Measurements from ENCODE around the gene EPN1.

Gene EPN1

DNA sequence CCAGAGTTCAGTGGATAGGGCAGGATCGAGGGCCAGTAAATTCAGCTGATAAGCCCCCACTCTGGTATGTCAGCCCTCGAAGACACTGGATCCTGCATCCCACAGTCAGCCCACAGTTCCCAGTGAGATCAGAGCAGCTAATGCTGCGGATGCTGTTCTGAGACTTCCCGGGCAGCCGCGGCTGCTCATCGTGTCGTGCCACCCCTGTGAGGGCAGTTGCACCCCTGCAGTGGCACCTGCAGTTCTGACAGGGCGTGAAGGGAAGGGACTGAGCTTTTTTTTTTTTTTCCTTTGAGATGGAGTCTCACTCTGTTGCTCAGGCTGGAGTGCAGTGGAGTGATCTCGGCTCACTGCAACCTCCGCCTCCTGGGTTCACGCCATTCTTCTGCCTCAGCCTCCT, 7.5 kb upstream of the EPN1 start:
- DNase-seq (ENCODE audit: low read depth), result no peak
- TF ChIP-seq MYC (IDR thresholded peaks at IDR 0.05; ENCODE audit: low read depth, low read length) (no peak), POLR2A (IDR thresholded peaks at IDR 0.05; ENCODE audit: extremely low read depth, insufficient read length) (no peak)
- TF ChIP-seq, protein P1, sequence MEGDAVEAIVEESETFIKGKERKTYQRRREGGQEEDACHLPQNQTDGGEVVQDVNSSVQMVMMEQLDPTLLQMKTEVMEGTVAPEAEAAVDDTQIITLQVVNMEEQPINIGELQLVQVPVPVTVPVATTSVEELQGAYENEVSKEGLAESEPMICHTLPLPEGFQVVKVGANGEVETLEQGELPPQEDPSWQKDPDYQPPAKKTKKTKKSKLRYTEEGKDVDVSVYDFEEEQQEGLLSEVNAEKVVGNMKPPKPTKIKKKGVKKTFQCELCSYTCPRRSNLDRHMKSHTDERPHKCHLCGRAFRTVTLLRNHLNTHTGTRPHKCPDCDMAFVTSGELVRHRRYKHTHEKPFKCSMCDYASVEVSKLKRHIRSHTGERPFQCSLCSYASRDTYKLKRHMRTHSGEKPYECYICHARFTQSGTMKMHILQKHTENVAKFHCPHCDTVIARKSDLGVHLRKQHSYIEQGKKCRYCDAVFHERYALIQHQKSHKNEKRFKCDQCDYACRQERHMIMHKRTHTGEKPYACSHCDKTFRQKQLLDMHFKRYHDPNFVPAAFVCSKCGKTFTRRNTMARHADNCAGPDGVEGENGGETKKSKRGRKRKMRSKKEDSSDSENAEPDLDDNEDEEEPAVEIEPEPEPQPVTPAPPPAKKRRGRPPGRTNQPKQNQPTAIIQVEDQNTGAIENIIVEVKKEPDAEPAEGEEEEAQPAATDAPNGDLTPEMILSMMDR (IDR thresholded peaks at IDR 0.05; ENCODE audit: low read depth, low read length), result no peak
- TF ChIP-seq, protein P2, sequence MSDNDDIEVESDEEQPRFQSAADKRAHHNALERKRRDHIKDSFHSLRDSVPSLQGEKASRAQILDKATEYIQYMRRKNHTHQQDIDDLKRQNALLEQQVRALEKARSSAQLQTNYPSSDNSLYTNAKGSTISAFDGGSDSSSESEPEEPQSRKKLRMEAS (IDR thresholded peaks at IDR 0.05; ENCODE audit: low read depth, low read length), result no peak
- H3K4me3 ChIP-seq (ENCODE audit: low read depth, low read length), result no peak overlapping the region

DNA sequence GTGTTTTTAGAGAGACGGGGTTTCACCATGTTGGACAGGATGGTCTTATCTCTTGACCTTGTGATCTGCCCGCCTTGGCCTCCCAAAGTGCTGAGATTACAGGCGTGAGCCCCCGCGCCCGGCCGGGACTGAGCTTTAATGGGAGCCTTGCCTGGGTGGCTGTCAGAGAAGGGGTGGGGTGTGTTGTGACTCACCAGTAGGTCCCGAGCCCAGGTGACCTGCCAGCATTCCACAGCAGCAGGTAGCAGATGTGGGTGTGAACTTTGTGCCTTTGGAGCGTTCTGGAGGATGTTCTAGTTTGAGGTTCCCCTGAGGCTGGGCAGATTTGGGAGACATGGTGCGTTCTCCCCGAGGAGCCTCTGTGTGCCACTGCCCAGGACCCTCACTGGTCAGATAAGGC, 7.1 kb upstream of the EPN1 start:
- H3K4me3 ChIP-seq (ENCODE audit: low read depth, low read length), result no peak overlapping the region
- TF ChIP-seq, protein P2 (IDR thresholded peaks at IDR 0.05; ENCODE audit: low read depth, low read length), result no peak
- TF ChIP-seq, protein P1 (IDR thresholded peaks at IDR 0.05; ENCODE audit: low read depth, low read length), result no peak
- TF ChIP-seq POLR2A (IDR thresholded peaks at IDR 0.05; ENCODE audit: extremely low read depth, insufficient read length) (no peak), MYC (IDR thresholded peaks at IDR 0.05; ENCODE audit: low read depth, low read length) (no peak)
- DNase-seq (ENCODE audit: low read depth), result no peak

DNA sequence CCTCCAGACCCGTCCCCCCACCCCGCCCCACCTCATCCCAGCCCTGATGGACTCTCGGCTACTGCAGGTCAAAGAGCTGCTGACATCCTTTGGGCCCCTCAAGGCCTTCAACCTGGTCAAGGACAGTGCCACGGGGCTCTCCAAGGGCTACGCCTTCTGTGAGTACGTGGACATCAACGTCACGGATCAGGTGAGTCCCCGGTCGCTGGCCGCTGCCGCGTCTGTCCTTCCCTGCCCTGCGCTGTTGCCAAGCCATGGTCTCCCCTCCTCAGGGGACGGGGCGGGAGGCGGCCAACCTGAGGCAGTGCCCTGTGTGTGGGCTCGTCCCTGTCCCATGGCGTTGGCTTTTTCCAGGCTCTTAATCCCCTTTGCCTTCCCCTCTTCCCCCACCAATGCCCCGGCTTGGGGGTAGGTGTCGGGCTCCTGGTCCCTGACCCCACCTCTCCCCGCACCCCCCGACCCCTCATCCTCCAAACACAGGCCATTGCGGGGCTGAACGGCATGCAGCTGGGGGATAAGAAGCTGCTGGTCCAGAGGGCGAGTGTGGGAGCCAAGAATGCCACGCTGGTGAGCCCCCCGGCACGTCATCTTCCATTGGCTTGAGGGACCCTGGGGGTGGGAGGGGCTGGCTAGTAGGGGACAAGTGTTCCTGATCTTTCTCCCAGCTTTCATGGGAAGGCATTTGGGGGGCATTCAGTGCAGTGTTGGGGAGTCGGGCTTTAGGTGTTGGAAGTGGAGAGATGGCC, 6.2 kb upstream of the EPN1 start:
- no peak overlapping the region for H3K4me3 ChIP-seq (ENCODE audit: low read depth, low read length)
- no peak for TF ChIP-seq MYC (IDR thresholded peaks at IDR 0.05; ENCODE audit: low read depth, low read length)
- TF ChIP-seq, protein P1 (IDR thresholded peaks at IDR 0.05; ENCODE audit: low read depth, low read length), result no peak
- TF ChIP-seq, protein P2 (IDR thresholded peaks at IDR 0.05; ENCODE audit: low read depth, low read length), result no peak
- DNase-seq (ENCODE audit: low read depth), result no peak

DNA sequence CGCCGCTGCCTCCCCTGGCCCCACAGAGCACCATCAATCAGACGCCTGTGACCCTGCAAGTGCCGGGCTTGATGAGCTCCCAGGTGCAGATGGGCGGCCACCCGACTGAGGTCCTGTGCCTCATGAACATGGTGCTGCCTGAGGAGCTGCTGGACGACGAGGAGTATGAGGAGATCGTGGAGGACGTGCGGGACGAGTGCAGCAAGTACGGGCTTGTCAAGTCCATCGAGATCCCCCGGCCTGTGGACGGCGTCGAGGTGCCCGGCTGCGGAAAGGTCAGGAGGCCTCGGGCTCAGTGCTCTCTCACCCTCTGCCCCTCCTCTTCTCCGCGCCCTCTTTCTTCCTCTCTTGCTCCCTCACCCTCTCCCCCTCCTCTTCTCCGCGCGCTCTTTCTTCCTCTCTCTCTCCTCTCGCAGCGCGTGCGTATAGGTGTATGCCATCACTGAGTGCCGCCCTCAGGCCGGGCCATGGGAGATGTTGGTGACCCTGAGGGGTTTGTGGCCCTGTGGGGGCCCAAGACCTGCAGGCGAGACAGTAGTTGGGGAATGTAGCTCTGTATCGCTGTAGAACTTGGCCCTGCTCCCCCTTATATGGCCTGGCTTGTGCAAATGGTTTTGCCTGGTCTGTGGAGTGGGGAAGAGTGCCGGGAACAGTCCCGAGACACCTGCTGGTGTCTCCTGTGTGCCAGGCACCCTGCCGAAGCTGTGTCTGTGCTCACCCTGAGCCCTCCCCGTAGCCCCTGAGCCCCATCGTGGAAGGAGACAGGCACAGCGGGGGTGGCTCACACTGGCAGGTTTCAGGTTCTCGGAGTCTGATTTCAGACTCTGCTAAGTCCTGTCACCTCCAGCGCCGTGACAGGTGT, 5.4 kb upstream of the EPN1 start:
- TF ChIP-seq MYC (IDR thresholded peaks at IDR 0.05; ENCODE audit: low read depth, low read length), result no peak
- H3K4me3 ChIP-seq (ENCODE audit: low read depth, low read length), result no peak overlapping the region
- no peak for DNase-seq (ENCODE audit: low read depth)

DNA sequence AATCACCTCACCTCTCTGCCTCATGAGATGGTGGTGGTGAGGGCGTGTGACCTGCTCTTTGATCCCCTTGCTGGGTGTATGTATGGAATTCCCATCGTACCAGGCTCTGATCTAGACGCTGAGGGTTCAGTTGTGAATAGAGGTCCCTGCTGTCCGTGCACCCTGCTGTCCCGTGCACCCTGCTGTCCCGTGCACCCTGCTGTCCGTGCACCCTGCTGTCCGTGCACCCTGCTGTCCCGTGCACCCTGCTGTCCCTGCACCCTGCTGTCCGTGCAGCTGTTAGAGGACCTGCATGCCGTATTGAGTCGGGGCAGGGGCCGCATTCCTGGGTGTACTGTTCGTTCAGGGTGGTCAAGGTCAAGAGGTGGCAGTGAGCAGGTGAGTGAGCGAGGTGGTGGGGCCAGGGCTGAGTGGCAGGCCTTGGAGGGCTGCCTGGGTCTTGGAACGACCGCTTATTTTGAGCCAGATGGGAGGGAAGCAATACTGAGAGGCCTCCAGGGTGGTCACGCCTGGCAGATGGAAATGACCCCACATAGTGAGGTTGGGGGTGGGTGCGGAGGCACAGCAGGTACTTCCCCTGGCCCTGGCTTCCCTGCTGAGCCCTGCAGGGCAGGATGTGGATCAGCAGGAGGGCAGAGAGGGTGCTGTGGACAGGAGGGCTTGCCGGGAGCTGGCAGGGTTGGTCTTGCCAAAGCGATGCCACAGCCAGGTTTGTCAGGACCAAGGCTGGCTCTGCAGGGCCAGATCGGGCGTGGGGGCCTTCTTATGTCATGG, 4.6 kb upstream of the EPN1 start:
- H3K4me3 ChIP-seq (ENCODE audit: low read depth, low read length), result no peak overlapping the region
- DNase-seq (ENCODE audit: low read depth), result peak; percentile 83
- TF ChIP-seq, protein P2 (IDR thresholded peaks at IDR 0.05; ENCODE audit: low read depth, low read length), result 0 out of 2 replicates have a peak, but pooled peaks have one; percentile 10
- no peak for TF ChIP-seq POLR2A (IDR thresholded peaks at IDR 0.05; ENCODE audit: extremely low read depth, insufficient read length)

DNA sequence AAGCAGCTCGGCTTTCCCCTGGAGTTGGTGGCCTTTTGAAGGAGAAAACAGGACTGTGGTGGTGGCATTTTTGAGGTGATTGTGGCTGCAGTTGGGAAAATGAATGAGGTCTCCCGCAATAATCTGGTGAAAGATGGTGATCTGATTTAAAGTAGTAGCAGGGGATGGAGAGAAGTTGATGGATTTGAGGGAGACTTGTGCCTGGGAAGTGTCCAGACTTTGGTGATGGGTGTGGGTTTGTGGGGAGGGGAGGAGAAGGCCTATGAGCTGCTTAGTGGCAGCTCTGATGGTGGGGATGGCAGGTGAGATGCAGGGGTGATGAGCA, 4.0 kb upstream of the EPN1 start:
- DNase-seq (ENCODE audit: low read depth), result no peak
- TF ChIP-seq POLR2A (IDR thresholded peaks at IDR 0.05; ENCODE audit: extremely low read depth, insufficient read length), result no peak
- no peak for TF ChIP-seq MYC (IDR thresholded peaks at IDR 0.05; ENCODE audit: low read depth, low read length)
- TF ChIP-seq, protein P2 (IDR thresholded peaks at IDR 0.05; ENCODE audit: low read depth, low read length), result no peak
- TF ChIP-seq, protein P1 (IDR thresholded peaks at IDR 0.05; ENCODE audit: low read depth, low read length), result no peak
- no peak overlapping the region for H3K4me3 ChIP-seq (ENCODE audit: low read depth, low read length)

Measured in NB4 (cell line).